ENCODE data around the gene LMNTD2.
A peak's percentile ranks its signal among the peaks of the same experiment; 100 is the strongest.

Gene LMNTD2

GRCh38 chr11:560305-561147 lies at the start of gene LMNTD2, which contains the start of gene RASSF7:
LMNTD2 (minus strand) TSS chr11:560738; CDS start chr11:560716, 22 bp downstream.
RASSF7 (plus strand) TSS chr11:560970; CDS start chr11:561769, 799 bp downstream.
- DNase-seq = peak; percentile 80

- DNase-seq = no peak
Observed at GRCh38 chr11:609341-609811, 48.8 kb upstream of the LMNTD2 start.

GRCh38 chr11:608791-609251 lies 48.3 kb upstream of the LMNTD2 start:
- no peak for DNase-seq

GRCh38 chr11:607971-608659 lies 47.6 kb upstream of the LMNTD2 start:
- no peak for DNase-seq

- DNase-seq = no peak
Observed at GRCh38 chr11:607020-607780, 46.7 kb upstream of the LMNTD2 start.

- DNase-seq = peak; percentile 99
Observed at GRCh38 chr11:606245-606644, 45.7 kb upstream of the LMNTD2 start.

GRCh38 chr11:605286-606129 lies 45.0 kb upstream of the LMNTD2 start:
- DNase-seq = no peak

GRCh38 chr11:603154-603553 lies 42.6 kb upstream of the LMNTD2 start:
- no peak for DNase-seq

GRCh38 chr11:601573-602245 lies 41.2 kb upstream of the LMNTD2 start:
- no peak for DNase-seq

GRCh38 chr11:598005-598680 lies 37.6 kb upstream of the LMNTD2 start:
- no peak for DNase-seq

- DNase-seq = no peak
Observed at GRCh38 chr11:597166-597725, 36.7 kb upstream of the LMNTD2 start.

GRCh38 chr11:596374-596773 lies 35.8 kb upstream of the LMNTD2 start:
- DNase-seq = no peak

- no peak for DNase-seq
Observed at GRCh38 chr11:595400-595799, 34.9 kb upstream of the LMNTD2 start.

GRCh38 chr11:593347-593746 lies 32.8 kb upstream of the LMNTD2 start:
- no peak for DNase-seq

- no peak for DNase-seq
Observed at GRCh38 chr11:592918-593317, 32.4 kb upstream of the LMNTD2 start.

- no peak for DNase-seq
Observed at GRCh38 chr11:592501-592900, 32.0 kb upstream of the LMNTD2 start.

GRCh38 chr11:590997-591396 lies 30.5 kb upstream of the LMNTD2 start:
- DNase-seq = no peak

GRCh38 chr11:589798-590197 lies 29.3 kb upstream of the LMNTD2 start:
- no peak for DNase-seq

- no peak for DNase-seq
Observed at GRCh38 chr11:587978-588380, 27.4 kb upstream of the LMNTD2 start.

- DNase-seq = no peak
Observed at GRCh38 chr11:587546-587945, 27.0 kb upstream of the LMNTD2 start.
